Activated naive CD8-positive, alpha-beta T cell treated with anti-CD3 and anti-CD28 coated beads, Interleukin-2, amount 10 ng/mL, durations not matched to agents 7 days and 5 days (primary cell): ENCODE results near the gene TMEM63C. TPM values are rescaled to one million over a fixed set of nuclear protein-coding genes. Genes with fewer than 3 reads are reported as not detected.

Source experiments
- ATAC-seq: fragments of 150-1000 bp; cut with Tn5 transposase; one replicate; pipeline ENCODE4 v1.10.0; 2021; ENCODE audit warnings: low read depth, moderate library complexity
- POLR2A ChIA-PET: fragments of 350-600 bp; sonication (Branson Sonifier 250); formaldehyde crosslinking; loops from one replicate; lab custom pipeline; 2021; ENCODE audit warnings: antibody characterized with exemption; lab: Charles Lee
- DNase-seq: peaks from one replicate; pipeline ENCODE4 v3.0.0; 2021
- H3K27ac Mint-ChIP-seq: one replicate; pipeline ENCODE4 v1.8.0; 2022; ENCODE audit warnings: mild to moderate bottlenecking, mixed read lengths
- H3K27me3 Mint-ChIP-seq: one replicate; pipeline ENCODE4 v1.8.0; 2022; ENCODE audit warnings: mild to moderate bottlenecking, moderate library complexity, mixed read lengths
- H3K36me3 Mint-ChIP-seq: one replicate; pipeline ENCODE4 v1.8.0; 2021; ENCODE audit warnings: mild to moderate bottlenecking, mixed read lengths
- H3K4me1 Mint-ChIP-seq: one replicate; pipeline ENCODE4 v1.8.0; 2021; ENCODE audit warnings: mixed read lengths
- H3K4me3 Mint-ChIP-seq: one replicate; pipeline ENCODE4 v1.8.0; 2022; ENCODE audit warnings: mild to moderate bottlenecking, moderate library complexity, mixed read lengths
- H3K9me3 Mint-ChIP-seq: one replicate; pipeline ENCODE4 v1.8.0; 2021; ENCODE audit warnings: mixed read lengths
- total RNA-seq, 2 experiments: library from RNA; stranded (reverse); gene quantifications; one replicate each; pipeline ENCODE4 v1.2.3, GENCODE V29; 2021

Gene TMEM63C
- total RNA-seq, 2 experiments from 2014 or later, result 0.48 to 1.4 TPM

DNA sequence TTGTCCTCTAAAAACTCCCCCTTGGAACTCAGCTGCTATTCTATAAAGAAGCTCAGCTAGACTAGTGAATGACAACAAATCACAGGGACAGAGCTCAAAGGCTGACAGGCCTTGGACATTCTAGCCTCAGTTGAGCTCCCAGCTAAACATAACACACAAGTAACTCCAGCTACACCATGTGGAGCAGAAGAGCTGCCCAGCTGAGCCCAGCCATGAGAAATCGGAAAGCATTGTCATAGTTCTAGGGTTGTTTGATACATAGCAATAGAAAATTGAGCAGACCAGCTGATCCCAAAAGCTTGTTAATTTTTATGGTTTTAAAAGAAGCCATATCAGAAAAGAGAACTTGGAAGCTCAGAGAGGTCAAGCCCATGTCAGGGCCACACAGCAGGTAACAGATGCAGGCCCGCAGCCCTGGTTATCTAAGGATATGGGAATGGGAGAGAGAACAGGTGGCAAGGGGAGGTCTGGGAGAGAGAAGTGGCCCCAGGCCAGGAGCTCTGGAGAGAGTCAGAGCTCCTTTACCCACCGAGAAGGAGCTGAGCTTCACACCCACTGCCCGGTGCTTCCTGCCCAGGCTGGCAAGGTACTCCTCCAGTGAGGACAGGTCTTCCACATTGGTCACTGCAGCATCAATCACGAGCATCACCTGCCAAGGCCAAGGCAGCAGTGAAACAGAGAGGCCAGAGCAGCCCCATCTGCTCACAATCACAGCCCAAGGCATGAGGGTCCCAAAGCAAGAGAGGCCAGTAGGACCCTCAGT lies 86.5 kb downstream of the TMEM63C start:
- no peaks in the 10 kb centered on the region for H3K4me1 Mint-ChIP-seq
- peaks cover 2% of the 10 kb centered on the region for H3K9me3 Mint-ChIP-seq
- H3K27me3 Mint-ChIP-seq, result peaks cover 48% of the 10 kb centered on the region
- no peak overlapping the region for H3K4me3 Mint-ChIP-seq
- POLR2A ChIA-PET, result no interaction called here
- H3K36me3 Mint-ChIP-seq, result peaks cover 1% of the 10 kb centered on the region
- H3K27ac Mint-ChIP-seq, result no peak overlapping the region
- DNase-seq, result no peak
- ATAC-seq, result no peak

DNA sequence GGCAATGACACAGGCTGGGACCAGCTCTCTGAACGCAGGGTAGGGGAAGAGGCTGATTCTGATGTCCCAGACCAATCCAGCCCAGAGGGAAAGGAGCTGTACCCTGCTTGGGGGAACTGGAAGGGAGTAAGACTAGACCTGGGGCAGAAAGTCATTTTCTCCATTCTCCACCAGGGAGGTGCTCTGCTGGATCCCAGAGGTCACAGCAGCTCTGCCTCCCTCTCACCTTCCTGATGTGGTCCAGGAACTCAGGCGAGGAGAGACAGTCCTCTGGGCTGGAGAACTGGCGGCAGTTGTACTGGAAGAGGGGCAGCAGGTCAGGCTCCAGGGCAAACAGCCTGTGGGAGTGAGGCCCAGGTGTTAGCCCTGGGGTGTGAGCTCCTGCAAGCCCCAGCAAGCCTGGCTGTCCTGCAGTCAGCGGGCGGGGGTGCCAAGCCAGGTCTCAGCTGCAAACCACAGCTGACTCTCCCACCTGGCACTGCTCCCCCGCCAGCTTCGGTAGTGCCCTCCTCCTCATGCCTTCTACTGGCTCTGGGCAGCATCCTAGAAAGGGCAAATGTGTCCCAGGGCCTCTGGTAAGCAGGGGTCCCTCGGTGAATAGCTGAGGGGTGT lies 87.5 kb downstream of the TMEM63C start:
- Mint-ChIP-seq H3K4me3 (no peak overlapping the region), H3K9me3 (peaks cover 2% of the 10 kb centered on the region), H3K4me1 (no peaks in the 10 kb centered on the region), H3K36me3 (peaks cover 1% of the 10 kb centered on the region), H3K27ac (no peak overlapping the region), H3K27me3 (peaks cover 42% of the 10 kb centered on the region)
- no peak for ATAC-seq
- POLR2A ChIA-PET, result no interaction called here
- no peak for DNase-seq

DNA sequence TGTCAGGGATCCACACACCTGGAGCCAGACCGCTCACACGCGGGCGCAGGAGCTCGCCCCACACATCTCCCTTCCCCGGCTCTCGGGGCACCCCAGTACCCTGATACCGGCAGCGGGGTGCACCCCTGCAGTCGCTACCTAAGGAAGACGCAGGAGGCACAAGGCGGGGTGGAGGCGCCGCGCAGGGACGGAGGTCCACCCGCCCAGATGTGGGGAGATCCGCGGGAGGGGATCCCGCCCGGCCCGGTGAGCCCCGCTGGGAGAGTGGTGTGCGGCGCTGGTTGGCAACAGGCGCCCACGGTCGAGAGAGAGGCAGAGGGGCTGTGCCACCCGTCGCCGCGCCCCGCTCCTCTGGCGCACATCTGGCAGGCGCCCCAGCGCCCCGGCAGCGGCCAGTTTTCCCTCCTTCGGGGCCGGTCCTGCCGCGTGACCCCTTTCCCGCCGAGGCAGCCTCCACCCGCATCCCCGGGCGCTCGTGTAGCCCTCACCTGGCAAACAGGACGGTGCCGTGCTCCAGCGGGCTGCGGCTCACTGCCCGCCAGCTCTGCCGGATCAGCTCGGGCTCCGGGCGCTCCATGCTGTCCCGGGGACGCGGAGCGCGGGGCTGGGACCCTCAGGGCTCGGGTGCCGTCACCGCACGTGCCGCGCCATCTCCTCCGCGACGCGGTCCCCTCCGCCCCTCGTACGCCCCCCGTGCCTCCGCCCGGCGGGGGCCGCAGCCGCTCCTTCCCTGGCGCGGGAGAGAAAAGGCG lies 88.9 kb downstream of the TMEM63C start:
- H3K27me3 Mint-ChIP-seq, result peaks cover 42% of the 10 kb centered on the region
- DNase-seq (no peak), ATAC-seq (no peak)
- POLR2A ChIA-PET, result no interaction called here
- H3K36me3 Mint-ChIP-seq, result peaks cover 1% of the 10 kb centered on the region
- no peak overlapping the region for H3K27ac Mint-ChIP-seq
- no peaks in the 10 kb centered on the region for H3K4me1 Mint-ChIP-seq
- peaks cover 2% of the 10 kb centered on the region for H3K9me3 Mint-ChIP-seq
- no peak overlapping the region for H3K4me3 Mint-ChIP-seq

DNA sequence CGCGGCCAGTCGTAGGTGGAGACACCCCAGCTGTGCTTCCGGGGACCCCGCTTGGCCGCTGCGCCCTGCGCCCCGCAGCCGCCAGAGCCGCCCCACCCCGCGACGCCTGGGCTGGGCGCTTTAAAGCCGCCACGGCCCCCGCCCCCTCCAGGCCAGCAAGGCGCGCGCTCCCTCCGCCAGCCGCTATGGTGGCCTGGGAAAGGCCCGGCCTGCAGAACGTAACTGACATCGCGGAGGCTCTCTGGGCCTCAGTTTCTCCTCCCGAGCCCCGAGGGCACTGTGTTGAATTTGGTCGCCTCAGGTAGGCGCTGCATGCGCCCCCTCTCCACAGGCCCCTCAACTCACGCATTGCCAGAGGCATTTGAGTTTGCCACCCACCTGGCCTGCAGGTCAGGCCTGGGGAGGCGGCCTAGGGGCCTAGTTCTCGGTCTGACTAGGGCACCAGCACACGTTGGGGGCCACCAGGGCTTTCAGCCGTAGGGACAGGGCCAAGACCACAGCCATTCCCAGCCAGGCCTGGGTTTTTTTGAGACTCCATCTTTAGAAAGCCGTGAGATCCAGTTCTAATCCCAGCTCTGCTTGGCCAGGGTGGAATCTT lies 89.6 kb downstream of the TMEM63C start, which contains the start of gene NGB:
Gene NGB, minus strand, starts transcription at position 94 of the 598 bp plus-strand sequence. CDS start 269 bp downstream, outside the sequence.
- no peak for ATAC-seq
- POLR2A ChIA-PET, result no interaction called here
- DNase-seq, result no peak
- Mint-ChIP-seq H3K36me3 (peaks cover 1% of the 10 kb centered on the region), H3K27me3 (peaks cover 42% of the 10 kb centered on the region), H3K4me1 (peaks cover 1% of the 10 kb centered on the region), H3K27ac (no peak within 1 kb of the TSS), H3K9me3 (peaks cover 2% of the 10 kb centered on the region), H3K4me3 (no peak within 1 kb of the TSS)

DNA sequence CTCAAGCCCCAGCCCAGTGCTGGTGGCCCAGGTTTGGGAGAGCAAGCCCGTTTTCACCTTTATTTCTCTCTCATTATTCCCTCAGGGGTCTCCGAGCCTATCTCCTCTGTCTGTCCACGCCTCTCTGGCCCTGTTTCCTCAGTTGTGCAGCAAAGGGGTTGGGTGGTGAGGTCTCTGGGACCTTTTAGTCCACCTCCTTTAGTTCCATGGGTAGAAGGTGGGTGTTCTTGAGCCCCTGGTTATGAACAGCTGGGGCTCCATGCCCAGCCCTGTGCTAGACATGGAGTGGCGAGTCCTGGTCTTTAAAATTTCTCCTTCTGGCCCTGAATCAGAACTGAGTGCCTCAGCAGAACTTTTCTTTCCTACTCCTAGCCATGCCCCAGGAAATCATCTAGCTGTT lies 90.7 kb downstream of the TMEM63C start:
- Mint-ChIP-seq H3K36me3 (peaks cover 1% of the 10 kb centered on the region), H3K27ac (no peak overlapping the region), H3K4me3 (no peak overlapping the region), H3K27me3 (peaks cover 42% of the 10 kb centered on the region), H3K4me1 (peaks cover 1% of the 10 kb centered on the region), H3K9me3 (peaks cover 2% of the 10 kb centered on the region)
- DNase-seq (no peak), ATAC-seq (no peak)
- POLR2A ChIA-PET, result no interaction called here

DNA sequence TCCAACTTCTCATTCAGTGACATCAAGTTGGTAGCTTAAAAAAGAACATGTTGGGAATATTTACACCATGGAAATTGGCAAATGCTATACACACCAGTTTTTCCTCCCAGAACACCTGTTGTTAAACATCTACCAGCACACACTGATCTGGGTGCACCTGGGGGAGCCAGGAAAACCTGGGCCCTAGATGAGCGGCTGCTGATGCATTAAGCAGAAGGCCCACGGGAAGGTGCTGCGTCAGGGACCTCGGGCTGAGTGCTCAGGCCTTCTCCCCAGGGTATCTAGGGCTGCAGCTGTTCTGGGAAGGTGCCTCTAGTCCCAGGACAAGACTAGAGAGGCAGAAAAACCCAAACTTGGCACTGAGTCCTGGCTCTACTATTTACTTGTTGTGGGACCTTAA lies 92.2 kb downstream of the TMEM63C start:
- ATAC-seq (no peak), DNase-seq (no peak)
- H3K27ac Mint-ChIP-seq, result no peak overlapping the region
- H3K4me1 Mint-ChIP-seq, result peaks cover 1% of the 10 kb centered on the region
- H3K27me3 Mint-ChIP-seq, result peaks cover 31% of the 10 kb centered on the region
- H3K36me3 Mint-ChIP-seq, result no peaks in the 10 kb centered on the region
- no peak overlapping the region for H3K4me3 Mint-ChIP-seq
- H3K9me3 Mint-ChIP-seq, result no peaks in the 10 kb centered on the region
- POLR2A ChIA-PET, result no interaction called here

DNA sequence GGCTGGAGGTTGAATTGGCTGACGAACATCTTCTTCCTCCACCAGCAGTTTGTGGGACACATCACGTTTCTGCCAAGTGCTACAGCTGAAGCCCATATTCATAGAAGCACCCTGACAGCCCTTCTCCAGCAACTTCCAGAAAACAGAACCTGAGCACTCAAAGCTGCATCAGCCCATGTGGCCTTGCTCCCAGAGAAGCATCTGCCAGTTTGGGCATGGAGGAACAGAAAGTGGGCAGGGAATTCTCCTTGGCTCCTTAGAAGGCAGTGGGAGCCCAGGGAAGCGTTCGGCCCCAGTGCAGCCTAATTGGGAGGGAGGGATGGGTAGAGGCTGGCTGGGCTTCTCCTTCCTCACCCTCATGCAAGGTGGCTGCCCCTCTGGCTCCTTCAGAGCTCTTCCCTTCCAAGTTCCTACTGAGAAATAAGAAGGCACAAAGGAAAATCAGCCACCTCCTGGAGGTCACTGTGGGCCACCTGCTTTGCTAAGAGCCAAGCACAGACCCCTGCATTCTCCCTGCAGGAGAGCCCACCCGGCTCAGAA lies 93.5 kb downstream of the TMEM63C start:
- H3K27ac Mint-ChIP-seq, result no peak overlapping the region
- ATAC-seq, result no peak
- no peaks in the 10 kb centered on the region for H3K36me3 Mint-ChIP-seq
- POLR2A ChIA-PET, result no interaction called here
- no peaks in the 10 kb centered on the region for H3K9me3 Mint-ChIP-seq
- no peak overlapping the region for H3K4me3 Mint-ChIP-seq
- peaks cover 1% of the 10 kb centered on the region for H3K4me1 Mint-ChIP-seq
- DNase-seq, result no peak
- H3K27me3 Mint-ChIP-seq, result peaks cover 20% of the 10 kb centered on the region

DNA sequence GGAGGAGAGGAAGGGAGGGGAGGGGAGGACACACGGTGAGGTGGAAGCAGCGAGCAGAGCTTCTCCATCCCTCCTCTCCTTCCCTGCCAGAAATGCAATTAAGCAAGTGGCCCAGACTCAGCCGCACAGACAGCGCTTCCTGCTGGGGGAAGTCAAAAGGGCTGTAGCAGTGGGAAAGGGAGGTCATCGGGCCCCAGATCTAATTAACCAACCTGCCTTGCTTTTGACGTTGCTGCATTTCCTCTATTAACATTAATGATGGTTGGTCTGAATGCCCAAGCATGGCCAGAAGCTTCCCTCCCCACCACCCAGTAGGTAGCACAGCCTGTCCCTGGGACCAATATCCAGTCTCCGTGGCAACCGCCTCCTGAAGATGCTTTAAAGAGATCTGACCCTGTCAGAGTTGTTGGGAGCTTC lies 94.0 kb downstream of the TMEM63C start:
- ATAC-seq (no peak), DNase-seq (no peak)
- H3K36me3 Mint-ChIP-seq, result peaks cover 1% of the 10 kb centered on the region
- H3K27me3 Mint-ChIP-seq, result peaks cover 16% of the 10 kb centered on the region
- peaks cover 1% of the 10 kb centered on the region for H3K4me1 Mint-ChIP-seq
- no peak overlapping the region for H3K27ac Mint-ChIP-seq
- no peaks in the 10 kb centered on the region for H3K9me3 Mint-ChIP-seq
- POLR2A ChIA-PET, result no interaction called here
- H3K4me3 Mint-ChIP-seq, result no peak overlapping the region

DNA sequence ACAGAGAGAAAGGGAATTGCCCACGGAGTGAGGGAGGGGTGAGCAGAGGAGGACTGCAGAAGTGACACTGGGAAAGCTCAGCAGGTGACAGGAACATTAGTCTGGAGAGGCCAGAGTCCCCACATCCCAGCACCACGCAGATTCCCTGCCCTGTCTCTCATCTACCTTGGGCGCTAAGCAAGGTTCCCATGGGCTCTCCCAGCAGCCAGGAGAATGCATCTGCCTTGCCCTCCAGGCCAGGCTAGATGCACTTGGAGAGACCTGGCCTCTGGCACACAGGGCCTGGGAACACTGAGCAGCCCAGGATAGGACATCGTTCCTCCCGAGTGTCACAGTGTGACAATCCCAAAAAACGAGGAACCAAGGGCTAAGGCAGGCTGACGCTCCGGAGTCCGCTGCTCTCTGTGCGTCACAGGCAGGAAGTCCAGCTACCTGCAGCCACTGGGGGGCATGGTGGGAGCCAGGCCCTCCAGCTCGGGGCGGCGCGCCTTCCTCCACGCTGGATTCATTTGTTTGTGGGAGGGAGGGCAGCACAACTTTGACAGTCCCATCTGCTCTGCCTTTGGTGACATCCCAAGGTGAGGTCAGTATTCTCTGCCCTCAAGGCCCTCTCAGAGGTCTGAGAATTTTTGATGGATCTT lies 94.8 kb downstream of the TMEM63C start:
- Mint-ChIP-seq H3K36me3 (peaks cover 1% of the 10 kb centered on the region), H3K27ac (no peak overlapping the region), H3K4me3 (no peak overlapping the region), H3K9me3 (no peaks in the 10 kb centered on the region), H3K4me1 (peaks cover 1% of the 10 kb centered on the region), H3K27me3 (peaks cover 13% of the 10 kb centered on the region)
- DNase-seq (no peak), ATAC-seq (no peak)
- POLR2A ChIA-PET, result no interaction called here

DNA sequence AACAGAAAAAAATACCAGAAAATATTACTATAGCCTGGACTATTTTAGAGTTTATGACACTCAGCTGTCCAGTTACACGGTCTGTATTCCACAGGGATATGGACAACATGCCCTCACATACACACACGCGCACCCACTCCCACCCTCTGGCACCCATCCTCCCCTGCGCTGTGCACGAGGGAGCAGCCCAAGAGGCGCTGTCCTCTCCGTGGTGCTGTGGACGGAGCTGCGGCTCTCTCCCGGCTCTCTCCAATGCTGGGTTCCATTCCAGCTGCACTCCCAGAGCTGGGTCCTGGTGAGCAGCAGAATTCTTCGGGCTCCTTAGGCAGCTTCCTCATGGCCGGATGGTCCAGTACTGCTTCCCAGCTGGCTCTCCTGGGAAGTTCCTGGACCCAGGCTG lies 95.4 kb downstream of the TMEM63C start:
- Mint-ChIP-seq H3K36me3 (peaks cover 1% of the 10 kb centered on the region), H3K27ac (no peak overlapping the region), H3K4me3 (no peak overlapping the region), H3K4me1 (peaks cover 1% of the 10 kb centered on the region), H3K27me3 (peaks cover 8% of the 10 kb centered on the region), H3K9me3 (no peaks in the 10 kb centered on the region)
- ATAC-seq (no peak), DNase-seq (no peak)
- POLR2A ChIA-PET, result no interaction called here

DNA sequence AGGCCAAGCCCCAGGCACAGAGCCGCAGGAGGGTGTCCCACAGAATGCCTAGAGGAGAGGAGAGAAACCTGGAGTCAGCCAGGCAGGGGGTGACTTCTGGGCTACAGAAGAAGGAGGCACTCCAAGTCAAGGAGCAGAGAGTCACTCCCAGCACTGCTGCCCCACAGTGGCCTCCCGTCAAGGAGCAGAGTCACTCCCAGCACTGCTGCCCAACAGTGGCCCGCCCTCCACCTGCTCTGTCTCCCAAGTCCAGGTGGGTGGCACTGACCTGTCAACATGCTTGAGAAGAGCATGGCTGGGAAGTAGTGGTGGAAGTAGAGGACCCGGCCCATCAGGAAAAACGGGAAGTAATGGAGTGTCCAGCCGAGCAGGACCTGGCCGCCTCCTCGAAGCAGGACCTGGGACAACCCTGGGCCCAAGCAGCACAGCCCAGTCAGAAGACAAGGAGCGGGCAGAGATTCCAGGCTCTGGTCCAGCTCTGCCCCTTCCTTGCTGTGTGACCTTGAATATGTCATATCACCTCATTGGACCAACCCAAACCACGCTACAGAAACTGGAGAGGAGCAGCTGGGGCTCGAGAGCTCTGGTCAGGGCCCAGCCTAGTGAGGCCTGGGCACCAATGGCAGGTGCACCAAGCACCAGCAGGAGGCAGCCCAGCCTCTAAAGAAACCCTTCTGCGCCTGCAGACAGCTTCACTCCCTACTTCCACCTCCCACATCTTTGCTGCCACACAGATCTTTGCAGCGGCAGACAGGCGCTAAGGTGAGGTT lies 97.0 kb downstream of the TMEM63C start:
- POLR2A ChIA-PET, result no interaction called here
- no peak overlapping the region for H3K4me3 Mint-ChIP-seq
- peaks cover 1% of the 10 kb centered on the region for H3K4me1 Mint-ChIP-seq
- ATAC-seq (no peak), DNase-seq (no peak)
- H3K27me3 Mint-ChIP-seq, result no peaks in the 10 kb centered on the region
- H3K27ac Mint-ChIP-seq, result no peak overlapping the region
- no peaks in the 10 kb centered on the region for H3K9me3 Mint-ChIP-seq
- H3K36me3 Mint-ChIP-seq, result peaks cover 4% of the 10 kb centered on the region

DNA sequence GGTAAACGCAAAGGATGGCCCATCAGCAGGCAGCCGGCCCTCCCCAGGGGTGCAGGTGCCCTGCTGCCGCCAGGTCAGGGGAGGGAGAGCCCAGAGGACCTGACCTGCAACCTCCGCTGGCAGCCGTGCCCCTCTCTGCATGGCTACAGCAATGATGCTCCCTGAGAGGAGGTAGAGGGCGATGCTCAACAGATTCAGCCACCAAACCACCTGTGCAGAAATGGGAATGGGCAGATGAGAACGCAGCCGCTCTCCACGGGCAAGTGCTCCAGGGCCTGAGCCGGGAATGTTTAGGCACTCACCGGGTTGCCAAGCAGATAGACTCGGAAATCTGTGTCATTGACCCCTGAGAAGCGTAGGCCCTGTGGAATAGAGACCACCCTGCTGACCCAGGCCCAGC lies 98.1 kb downstream of the TMEM63C start:
- no peak for ATAC-seq
- POLR2A ChIA-PET, result no interaction called here

More for the DNA sequence above, 98.1 kb downstream of the TMEM63C start:
- H3K4me3 Mint-ChIP-seq, result no peak overlapping the region
- H3K9me3 Mint-ChIP-seq, result no peaks in the 10 kb centered on the region
- no peak for DNase-seq
- H3K27me3 Mint-ChIP-seq, result no peaks in the 10 kb centered on the region
- H3K36me3 Mint-ChIP-seq, result peaks cover 6% of the 10 kb centered on the region
- no peak overlapping the region for H3K27ac Mint-ChIP-seq
- H3K4me1 Mint-ChIP-seq, result peaks cover 1% of the 10 kb centered on the region
